ENCODE data around the gene NEURL2. TPM values are rescaled to one million over a fixed set of nuclear protein-coding genes. Genes with fewer than 3 reads are reported as not detected.

NEURL2 gene
- total RNA-seq, 2 donors from 2014 or later, result 3.3 to 5.2 TPM

DNA sequence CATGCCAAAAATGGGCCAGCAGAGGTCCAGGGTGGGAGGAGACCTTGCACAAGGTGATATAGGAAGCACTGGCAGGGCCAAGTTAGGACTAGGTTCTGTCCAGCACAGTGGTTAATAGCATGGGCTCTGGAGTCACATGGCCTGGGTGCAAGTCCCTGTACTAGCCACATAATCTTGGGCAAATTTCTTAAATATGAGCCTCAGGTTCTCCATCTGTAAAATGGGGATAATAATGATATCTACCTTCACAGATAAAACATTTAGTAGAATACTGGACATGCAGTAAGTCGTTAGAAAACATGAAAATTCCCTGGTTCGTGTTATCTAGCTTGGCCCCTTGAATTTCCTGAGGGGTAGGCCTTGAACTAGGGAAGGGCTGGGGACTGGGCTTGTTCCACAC, 6.3 kb upstream of the NEURL2 start:
- H3K4me1 ChIP-seq, result peaks cover 9% of the 10 kb centered on the region
- intact Hi-C loops (cut with DNase I), result loop anchor here (10.0 kb wide), 1 partner anchor 68 kb away; no protein-coding TSS in a partner anchor
- H3K4me3 ChIP-seq, result no peak overlapping the region
- no peak overlapping the region for H3K27ac ChIP-seq
- H3K27me3 ChIP-seq, result no peaks in the 10 kb centered on the region
- no peaks in the 10 kb centered on the region for H3K9me3 ChIP-seq
- peaks cover 0 to 21% of the 10 kb centered on the region in 2 donors for H3K36me3 ChIP-seq (replicated peaks in 1 of 2; ENCODE audit: insufficient read depth in 1 of 2, low read depth in 2 of 2)
- TF ChIP-seq, protein P1, sequence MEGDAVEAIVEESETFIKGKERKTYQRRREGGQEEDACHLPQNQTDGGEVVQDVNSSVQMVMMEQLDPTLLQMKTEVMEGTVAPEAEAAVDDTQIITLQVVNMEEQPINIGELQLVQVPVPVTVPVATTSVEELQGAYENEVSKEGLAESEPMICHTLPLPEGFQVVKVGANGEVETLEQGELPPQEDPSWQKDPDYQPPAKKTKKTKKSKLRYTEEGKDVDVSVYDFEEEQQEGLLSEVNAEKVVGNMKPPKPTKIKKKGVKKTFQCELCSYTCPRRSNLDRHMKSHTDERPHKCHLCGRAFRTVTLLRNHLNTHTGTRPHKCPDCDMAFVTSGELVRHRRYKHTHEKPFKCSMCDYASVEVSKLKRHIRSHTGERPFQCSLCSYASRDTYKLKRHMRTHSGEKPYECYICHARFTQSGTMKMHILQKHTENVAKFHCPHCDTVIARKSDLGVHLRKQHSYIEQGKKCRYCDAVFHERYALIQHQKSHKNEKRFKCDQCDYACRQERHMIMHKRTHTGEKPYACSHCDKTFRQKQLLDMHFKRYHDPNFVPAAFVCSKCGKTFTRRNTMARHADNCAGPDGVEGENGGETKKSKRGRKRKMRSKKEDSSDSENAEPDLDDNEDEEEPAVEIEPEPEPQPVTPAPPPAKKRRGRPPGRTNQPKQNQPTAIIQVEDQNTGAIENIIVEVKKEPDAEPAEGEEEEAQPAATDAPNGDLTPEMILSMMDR (IDR thresholded peaks at IDR 0.05), result no peak
- TF ChIP-seq POLR2A (IDR thresholded peaks at IDR 0.05), result no peak
- WGBS, 2 donors, result 69 to 72% methylated on average over 2 of the region's 2 CpGs
- DNase-seq (no peak), ATAC-seq (no peak)

DNA sequence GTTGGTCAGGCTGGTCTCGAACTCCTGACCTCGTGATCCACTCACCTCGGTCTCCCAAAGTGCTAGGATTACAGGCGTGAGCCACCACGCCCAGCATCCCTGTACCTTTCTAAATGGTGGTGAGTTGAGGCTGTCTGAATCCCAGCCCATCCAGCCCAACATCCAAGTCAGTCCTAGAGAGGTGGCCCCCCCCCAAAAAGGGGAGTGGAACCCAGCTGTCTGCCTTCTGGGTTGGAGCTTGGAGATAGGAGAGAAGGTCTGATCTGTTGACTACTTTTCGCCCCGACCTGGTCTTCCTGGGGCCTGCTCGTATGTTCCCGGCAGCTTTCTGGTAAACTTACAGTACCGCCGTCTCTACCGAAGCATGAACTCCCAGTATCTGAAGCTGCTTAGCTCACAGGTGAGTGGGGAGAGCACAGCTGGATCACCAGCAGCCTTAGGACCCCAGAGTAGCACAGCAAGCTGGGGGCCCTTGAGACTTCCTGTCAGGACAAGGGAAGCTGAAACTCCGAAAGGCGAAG, 5.7 kb upstream of the NEURL2 start:
- H3K27me3 ChIP-seq, result no peaks in the 10 kb centered on the region
- H3K36me3 ChIP-seq (replicated peaks in 1 of 2; ENCODE audit: insufficient read depth in 1 of 2, low read depth in 2 of 2), result peaks cover 0 to 17% of the 10 kb centered on the region in 2 donors
- no peak overlapping the region for H3K4me3 ChIP-seq
- no peak overlapping the region for H3K27ac ChIP-seq
- TF ChIP-seq POLR2A (IDR thresholded peaks at IDR 0.05), result no peak
- TF ChIP-seq, protein P1 (IDR thresholded peaks at IDR 0.05), result no peak
- peaks cover 15% of the 10 kb centered on the region for H3K4me1 ChIP-seq
- ATAC-seq, result no peak
- intact Hi-C loops (cut with DNase I), result loop anchor here (10.0 kb wide), 1 partner anchor 68 kb away; no protein-coding TSS in a partner anchor
- H3K9me3 ChIP-seq, result no peaks in the 10 kb centered on the region
- 96 to 100% methylated on average over 3 to 14 of the region's 14 CpGs for WGBS, 2 donors
- DNase-seq, result no peak

- intact Hi-C loops (cut with DNase I), result loop anchor here (10.0 kb wide), 1 partner anchor 70 kb away; no protein-coding TSS in a partner anchor
- Histone ChIP-seq H3K9me3 (no peaks in the 10 kb centered on the region), H3K4me1 (peaks cover 28% of the 10 kb centered on the region), H3K27ac (no peak overlapping the region), H3K4me3 (no peak overlapping the region), H3K27me3 (no peaks in the 10 kb centered on the region), H3K36me3 (replicated peaks in 1 of 2; ENCODE audit: insufficient read depth in 1 of 2, low read depth in 2 of 2) (peaks cover 0 to 15% of the 10 kb centered on the region in 2 donors)
- TF ChIP-seq POLR2A (IDR thresholded peaks at IDR 0.05), result no peak
- TF ChIP-seq, protein P1 (IDR thresholded peaks at IDR 0.05), result no peak
- no peak for DNase-seq
- no peak for ATAC-seq
- 69 to 87% methylated on average over 5 to 12 of the region's 12 CpGs for WGBS, 2 donors
Measured at GRCh38 chr20:45894797-45895196, 3.8 kb upstream of the NEURL2 start.

- intact Hi-C loops (cut with DNase I), result loop anchor here (10.0 kb wide), 1 partner anchor 71 kb away; no protein-coding TSS in a partner anchor
- TF ChIP-seq, protein P1 (IDR thresholded peaks at IDR 0.05), result no peak
- TF ChIP-seq POLR2A (IDR thresholded peaks at IDR 0.05), result no peak
- no peaks in the 10 kb centered on the region for H3K9me3 ChIP-seq
- ATAC-seq, result no peak
- DNase-seq, result no peak
- no peaks in the 10 kb centered on the region for H3K27me3 ChIP-seq
- no peak overlapping the region for H3K27ac ChIP-seq
- H3K36me3 ChIP-seq (replicated peaks in 1 of 2; ENCODE audit: insufficient read depth in 1 of 2, low read depth in 2 of 2), result peaks cover 0 to 10% of the 10 kb centered on the region in 2 donors
- WGBS, 2 donors, result 88 to 96% methylated on average over 4 of the region's 4 CpGs
- H3K4me3 ChIP-seq, result no peak overlapping the region
- H3K4me1 ChIP-seq, result peaks cover 33% of the 10 kb centered on the region
Measured at GRCh38 chr20:45893831-45894230, 2.8 kb upstream of the NEURL2 start.

Data from body of pancreas (tissue), 4 donors.